HCT116 (cell line): ENCODE results near the gene CA6.

Experiments used
- ELF1 ChIP-seq: IDR thresholded peaks from 2 replicates; pipeline ENCODE4 v1.6.1; 2012; ENCODE audit warnings: low read depth, borderline replicate concordance
- EZH2 ChIP-seq: fragments of 200-600 bp; sonication (generic); IDR thresholded peaks from 2 replicates; pipeline ENCODE4 v1.6.1; 2017; ENCODE audit warnings: antibody characterized with exemption, mixed run types
- EZH2phosphoT487 ChIP-seq: fragments of 200-600 bp; IDR thresholded peaks from 2 replicates; pipeline ENCODE4 v1.6.1; 2018; ENCODE audit warnings: antibody characterized with exemption, borderline replicate concordance
- POLR2A ChIP-seq: IDR thresholded peaks from 2 replicates; pipeline ENCODE4 v1.7.0; 2011; ENCODE audit warnings: borderline replicate concordance; ENCODE audit not compliant: insufficient read depth, insufficient read length; ENCODE audit errors: extremely low read depth
- POLR2AphosphoS5 ChIP-seq: IDR thresholded peaks from 2 replicates; pipeline ENCODE4 v1.6.1; 2011; ENCODE audit warnings: mild to moderate bottlenecking, low read depth, low read length, moderate library complexity
- RAD21 ChIP-seq: IDR thresholded peaks from 2 replicates; pipeline ENCODE4 v1.6.1; 2012; ENCODE audit warnings: low read depth, mild to moderate bottlenecking
- SP1 ChIP-seq: IDR thresholded peaks from 2 replicates; pipeline ENCODE4 v1.6.1; 2012; ENCODE audit warnings: low read depth
- SRF ChIP-seq: IDR thresholded peaks from 2 replicates; pipeline ENCODE4 v1.6.1; 2012; ENCODE audit warnings: low read depth
- ZFX ChIP-seq: fragments of 450-650 bp; IDR thresholded peaks from 2 replicates; pipeline ENCODE4 v1.6.1; 2017
- TF ChIP-seq, protein P1 (sequence below), 3 experiments: fragments of 200-600 bp in 1 of 3; sonication (generic) in 1 of 3; IDR thresholded peaks in 2 of 3; conservative IDR thresholded peaks in 1 of 3; 2 replicates each; pipeline ENCODE4 v1.5.1; 2012 to 2017; ENCODE audit warnings: low read depth in 2 of 3, low read length in 2 of 3, antibody characterized with exemption in 1 of 3, borderline replicate concordance in 1 of 3, control low read depth in 1 of 3, mild to moderate bottlenecking in 1 of 3, mixed read lengths in 1 of 3, mixed run types in 1 of 3, moderate library complexity in 1 of 3; ENCODE audit not compliant: insufficient read depth in 1 of 3
- TF ChIP-seq, protein P2 (sequence below): IDR thresholded peaks from 2 replicates; pipeline ENCODE4 v1.6.1; 2012; ENCODE audit warnings: low read depth

DNA sequence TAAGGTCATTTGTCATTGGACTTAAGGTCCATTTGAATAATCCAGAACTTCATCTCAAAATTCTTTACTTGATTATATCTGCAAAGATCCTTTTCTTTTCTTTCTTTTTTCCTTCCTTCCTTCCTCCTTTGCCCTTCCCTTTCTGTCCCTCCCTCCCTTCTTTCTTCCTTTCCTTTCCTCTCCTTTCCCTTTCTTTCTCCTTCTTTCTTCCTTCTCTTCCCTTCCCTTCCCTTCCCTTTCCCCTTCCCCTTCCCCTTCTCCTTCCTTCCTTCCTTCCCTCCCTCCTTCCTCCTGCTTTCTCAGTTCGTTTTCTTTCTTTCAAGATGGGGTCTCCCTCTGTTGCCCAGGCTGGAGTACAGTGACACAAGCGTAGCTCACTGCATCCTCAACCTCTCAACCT lies 35.5 kb downstream of the CA6 start:
- TF ChIP-seq ZFX = no peak
- TF ChIP-seq, protein P1, sequence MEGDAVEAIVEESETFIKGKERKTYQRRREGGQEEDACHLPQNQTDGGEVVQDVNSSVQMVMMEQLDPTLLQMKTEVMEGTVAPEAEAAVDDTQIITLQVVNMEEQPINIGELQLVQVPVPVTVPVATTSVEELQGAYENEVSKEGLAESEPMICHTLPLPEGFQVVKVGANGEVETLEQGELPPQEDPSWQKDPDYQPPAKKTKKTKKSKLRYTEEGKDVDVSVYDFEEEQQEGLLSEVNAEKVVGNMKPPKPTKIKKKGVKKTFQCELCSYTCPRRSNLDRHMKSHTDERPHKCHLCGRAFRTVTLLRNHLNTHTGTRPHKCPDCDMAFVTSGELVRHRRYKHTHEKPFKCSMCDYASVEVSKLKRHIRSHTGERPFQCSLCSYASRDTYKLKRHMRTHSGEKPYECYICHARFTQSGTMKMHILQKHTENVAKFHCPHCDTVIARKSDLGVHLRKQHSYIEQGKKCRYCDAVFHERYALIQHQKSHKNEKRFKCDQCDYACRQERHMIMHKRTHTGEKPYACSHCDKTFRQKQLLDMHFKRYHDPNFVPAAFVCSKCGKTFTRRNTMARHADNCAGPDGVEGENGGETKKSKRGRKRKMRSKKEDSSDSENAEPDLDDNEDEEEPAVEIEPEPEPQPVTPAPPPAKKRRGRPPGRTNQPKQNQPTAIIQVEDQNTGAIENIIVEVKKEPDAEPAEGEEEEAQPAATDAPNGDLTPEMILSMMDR (IDR thresholded peaks at IDR 0.05 in 2 of 3, conservative IDR thresholded peaks at IDR 0.05 in 1 of 3; ENCODE audit: borderline replicate concordance in 1 of 3, insufficient read depth in 1 of 3, low read depth in 2 of 3, low read length in 2 of 3) = no peak
- no peak for TF ChIP-seq EZH2phosphoT487
- no peak for TF ChIP-seq POLR2AphosphoS5
- no peak for TF ChIP-seq ELF1
- TF ChIP-seq SRF = no peak
- no peak for TF ChIP-seq SP1
- TF ChIP-seq EZH2 = no peak
- TF ChIP-seq POLR2A = no peak
- TF ChIP-seq, protein P2, sequence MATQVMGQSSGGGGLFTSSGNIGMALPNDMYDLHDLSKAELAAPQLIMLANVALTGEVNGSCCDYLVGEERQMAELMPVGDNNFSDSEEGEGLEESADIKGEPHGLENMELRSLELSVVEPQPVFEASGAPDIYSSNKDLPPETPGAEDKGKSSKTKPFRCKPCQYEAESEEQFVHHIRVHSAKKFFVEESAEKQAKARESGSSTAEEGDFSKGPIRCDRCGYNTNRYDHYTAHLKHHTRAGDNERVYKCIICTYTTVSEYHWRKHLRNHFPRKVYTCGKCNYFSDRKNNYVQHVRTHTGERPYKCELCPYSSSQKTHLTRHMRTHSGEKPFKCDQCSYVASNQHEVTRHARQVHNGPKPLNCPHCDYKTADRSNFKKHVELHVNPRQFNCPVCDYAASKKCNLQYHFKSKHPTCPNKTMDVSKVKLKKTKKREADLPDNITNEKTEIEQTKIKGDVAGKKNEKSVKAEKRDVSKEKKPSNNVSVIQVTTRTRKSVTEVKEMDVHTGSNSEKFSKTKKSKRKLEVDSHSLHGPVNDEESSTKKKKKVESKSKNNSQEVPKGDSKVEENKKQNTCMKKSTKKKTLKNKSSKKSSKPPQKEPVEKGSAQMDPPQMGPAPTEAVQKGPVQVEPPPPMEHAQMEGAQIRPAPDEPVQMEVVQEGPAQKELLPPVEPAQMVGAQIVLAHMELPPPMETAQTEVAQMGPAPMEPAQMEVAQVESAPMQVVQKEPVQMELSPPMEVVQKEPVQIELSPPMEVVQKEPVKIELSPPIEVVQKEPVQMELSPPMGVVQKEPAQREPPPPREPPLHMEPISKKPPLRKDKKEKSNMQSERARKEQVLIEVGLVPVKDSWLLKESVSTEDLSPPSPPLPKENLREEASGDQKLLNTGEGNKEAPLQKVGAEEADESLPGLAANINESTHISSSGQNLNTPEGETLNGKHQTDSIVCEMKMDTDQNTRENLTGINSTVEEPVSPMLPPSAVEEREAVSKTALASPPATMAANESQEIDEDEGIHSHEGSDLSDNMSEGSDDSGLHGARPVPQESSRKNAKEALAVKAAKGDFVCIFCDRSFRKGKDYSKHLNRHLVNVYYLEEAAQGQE = no peak
- no peak for TF ChIP-seq RAD21
